ENCODE results near the gene TANK.
"Not testable (repeated sequence)": the region's sequence is repeated elsewhere in the genome, so short reads cannot be mapped to it uniquely, and the experiment has no call there.

The TANK gene

GRCh38 chr2:161233858-161234431, 73.7 kb downstream of the TANK start:
- DNase-seq (ENCODE audit: low read depth): no peak

GRCh38 chr2:161234627-161235026, 74.4 kb downstream of the TANK start:
- no peak for DNase-seq (ENCODE audit: low read depth)

- peak; percentile 29 for DNase-seq (ENCODE audit: low read depth)
Observed at GRCh38 chr2:161237392-161238264, 77.4 kb downstream of the TANK start.

DNA sequence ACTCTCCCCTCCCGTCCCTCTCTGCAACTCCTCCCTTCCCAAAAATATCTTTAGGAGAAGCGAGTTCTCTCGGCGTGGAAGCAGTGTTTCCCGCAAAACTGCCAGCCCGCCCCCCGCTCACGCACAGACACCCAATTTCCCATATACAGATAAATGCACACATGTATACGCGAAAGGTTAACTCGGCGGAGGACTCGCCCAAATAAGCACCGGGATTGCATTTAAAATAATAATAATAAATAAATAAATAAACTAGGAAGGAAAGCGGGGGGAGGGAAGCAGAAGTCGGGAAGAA, 78.0 kb downstream of the TANK start:
- DNase-seq (ENCODE audit: low read depth): no peak

GRCh38 chr2:161238560-161239325, 78.5 kb downstream of the TANK start:
- DNase-seq (ENCODE audit: low read depth): peak; percentile 46

DNA sequence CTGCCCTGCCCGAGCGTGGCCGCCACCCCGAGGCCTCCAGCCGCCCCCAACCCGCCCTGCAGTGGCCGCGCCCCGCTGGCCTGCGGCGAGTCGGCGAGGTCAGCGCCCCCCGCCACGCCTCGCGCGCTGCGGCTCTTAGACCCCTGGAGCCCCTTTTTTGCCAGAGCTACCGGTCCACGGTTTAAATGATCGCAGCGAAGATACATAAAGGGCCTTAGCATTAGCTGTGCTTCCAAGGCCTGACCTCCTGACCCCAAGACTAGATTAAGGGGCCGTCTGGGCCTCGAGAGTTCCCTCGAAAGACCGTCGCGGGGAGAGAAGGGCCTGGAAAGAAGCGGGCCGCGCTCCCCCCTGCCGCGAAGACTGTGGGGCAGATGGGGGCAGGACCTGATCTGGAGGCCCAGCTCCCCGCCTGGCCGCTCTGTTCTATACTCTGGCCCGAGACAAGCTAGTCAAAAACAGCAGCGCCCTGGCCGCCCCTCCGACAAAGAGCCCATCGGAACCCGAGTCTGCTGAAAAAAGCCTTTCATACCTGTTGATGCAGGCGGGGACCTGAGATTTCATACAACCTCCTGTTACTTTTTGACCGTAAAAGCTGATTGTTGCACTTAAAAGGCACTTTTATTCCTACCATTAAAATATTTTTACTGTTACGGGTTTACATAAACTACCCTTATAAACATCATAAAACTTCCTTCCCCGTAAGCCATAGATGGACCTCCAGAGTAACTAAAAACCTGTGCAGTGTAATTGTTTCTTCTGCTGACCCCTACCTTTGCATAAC, 79.3 kb downstream of the TANK start:
- no peak for DNase-seq (ENCODE audit: low read depth)

GRCh38 chr2:161241894-161242293, 81.7 kb downstream of the TANK start:
- DNase-seq (ENCODE audit: low read depth): no peak

GRCh38 chr2:161243312-161243711, 83.1 kb downstream of the TANK start:
- no peak for DNase-seq (ENCODE audit: low read depth)

DNA sequence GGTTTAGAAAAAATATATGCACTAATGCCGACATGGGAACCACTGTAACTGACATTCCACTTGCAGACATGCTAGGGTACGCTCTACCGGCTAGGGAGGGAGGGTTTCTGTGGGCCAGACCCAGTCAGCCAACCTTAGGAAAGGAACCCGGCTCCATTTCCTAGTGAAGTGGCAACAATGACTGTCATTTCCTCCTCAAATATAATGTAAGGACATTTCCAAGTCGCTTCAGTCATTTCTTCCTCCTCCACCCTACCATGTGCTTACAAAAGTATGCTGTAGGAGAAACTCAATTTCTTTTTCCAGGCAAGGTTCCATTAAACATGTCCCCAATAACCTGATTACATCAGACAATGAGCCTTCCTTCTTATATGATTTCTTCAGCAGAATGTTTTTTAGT, 83.7 kb downstream of the TANK start:
- DNase-seq (ENCODE audit: low read depth): no peak

DNA sequence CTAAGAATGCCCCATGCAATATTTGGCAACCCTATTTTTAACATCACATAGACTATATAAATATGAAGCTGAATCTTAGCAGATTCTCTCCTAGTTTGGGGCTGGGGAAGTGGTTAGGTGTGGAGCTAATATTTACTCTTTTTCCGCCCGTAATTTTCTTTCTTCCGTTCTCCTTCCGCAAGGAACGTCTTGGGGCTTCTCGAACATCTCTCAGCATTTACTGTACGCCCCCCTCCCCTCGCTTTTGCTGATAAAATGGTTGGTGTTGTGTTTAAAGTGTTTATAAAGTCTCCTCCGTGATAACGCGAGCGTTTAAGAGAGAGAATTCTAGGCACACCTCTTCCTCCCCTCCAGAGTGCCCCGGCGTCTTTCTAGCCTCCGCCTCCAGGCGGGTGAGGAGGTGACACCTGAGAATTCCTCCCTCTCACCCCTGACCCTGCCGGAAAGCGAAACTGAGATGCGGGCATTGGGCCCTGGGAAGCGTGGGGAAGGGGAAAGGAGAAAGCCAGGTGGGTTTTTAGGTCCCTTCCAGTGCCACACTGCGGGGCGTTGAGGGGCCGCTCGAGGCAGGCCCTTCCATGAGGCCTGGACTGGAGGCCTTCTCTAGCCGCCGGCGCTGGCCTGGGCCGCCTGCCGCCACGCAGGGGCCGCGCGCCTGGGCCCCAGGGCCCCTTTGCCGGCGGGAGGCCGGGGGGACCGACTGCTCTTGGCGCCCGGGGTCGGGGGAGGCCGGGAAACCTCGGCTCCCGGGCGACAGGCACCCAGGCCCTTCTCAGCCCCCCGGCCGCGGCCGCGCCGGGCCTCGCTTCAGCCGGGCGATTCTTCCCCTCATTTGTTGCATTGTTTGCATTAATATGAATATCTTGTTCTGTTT, 84.4 kb downstream of the TANK start:
- peak; percentile 44 for DNase-seq (ENCODE audit: low read depth)

- DNase-seq (ENCODE audit: low read depth): no peak
Observed at GRCh38 chr2:161245261-161245553, 85.0 kb downstream of the TANK start.

DNA sequence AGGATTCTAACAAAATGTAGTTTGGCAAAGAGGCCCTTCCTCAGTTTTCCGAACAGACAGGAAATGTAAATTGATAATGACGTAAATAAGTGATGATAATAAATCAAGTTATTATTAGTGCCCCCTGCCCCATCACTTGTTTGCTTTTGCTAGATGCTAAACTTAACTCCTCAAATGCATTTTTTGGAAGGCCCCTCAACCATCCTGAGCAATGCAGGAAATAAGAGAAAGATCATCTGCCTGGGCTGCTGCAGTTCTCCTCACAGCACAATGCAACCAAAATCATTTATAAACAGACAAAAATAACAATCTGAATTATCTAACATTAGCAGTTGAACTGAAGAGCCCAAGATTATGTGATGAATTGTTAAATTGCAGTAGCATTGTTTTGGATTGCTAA, 85.4 kb downstream of the TANK start:
- no peak for DNase-seq (ENCODE audit: low read depth)

GRCh38 chr2:161246281-161246680, 86.1 kb downstream of the TANK start:
- no peak for DNase-seq (ENCODE audit: low read depth)

DNA sequence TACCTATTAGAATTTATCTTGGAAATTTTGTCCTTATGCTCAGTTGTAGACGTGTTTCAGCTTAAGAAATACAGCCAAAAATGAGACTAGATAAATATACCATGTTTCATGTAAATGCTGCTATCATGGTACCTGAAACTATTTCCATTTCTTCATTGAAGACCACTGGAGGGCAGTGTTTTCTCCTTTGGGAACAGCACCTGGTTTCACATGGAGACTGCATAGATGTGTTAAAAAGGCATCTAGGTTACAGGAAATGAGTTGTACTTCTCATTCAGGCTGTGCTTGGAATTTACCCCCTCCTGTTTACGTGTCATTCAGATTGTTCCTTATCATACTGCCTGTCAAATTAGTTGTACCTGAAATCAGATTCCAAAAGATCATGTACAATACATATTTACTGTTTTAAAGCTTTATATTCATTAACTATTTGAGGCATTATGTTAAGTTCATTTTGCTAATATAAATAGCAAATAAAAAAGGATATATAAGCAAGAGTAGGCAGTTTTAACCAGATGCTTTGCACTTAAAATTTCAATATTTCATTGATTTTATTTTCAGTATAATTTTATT, 90.7 kb downstream of the TANK start:
- no peak for DNase-seq (ENCODE audit: low read depth)

- no peak for DNase-seq (ENCODE audit: low read depth)
Observed at GRCh38 chr2:161257123-161257952, 97.1 kb downstream of the TANK start.

DNA sequence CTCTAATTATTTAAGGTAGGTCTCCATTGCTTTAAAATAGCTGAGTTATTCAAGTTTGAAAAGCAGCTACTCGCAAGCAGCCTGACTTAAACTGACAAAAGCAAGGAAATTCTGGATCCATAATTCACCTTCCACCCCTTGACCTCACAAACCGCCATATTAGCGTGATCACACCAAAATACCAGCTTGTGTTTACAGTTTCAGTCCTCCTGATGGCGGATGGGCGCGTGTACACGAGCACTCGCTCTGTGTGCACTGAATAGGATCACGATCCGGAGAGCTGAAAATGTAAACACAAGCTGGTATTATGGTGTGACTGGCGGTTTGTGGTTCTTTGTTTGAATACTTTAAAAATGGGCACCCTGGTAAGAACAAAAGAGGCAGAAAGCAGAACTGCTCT, 105.6 kb downstream of the TANK start:
- DNase-seq (ENCODE audit: low read depth): no peak

DNA sequence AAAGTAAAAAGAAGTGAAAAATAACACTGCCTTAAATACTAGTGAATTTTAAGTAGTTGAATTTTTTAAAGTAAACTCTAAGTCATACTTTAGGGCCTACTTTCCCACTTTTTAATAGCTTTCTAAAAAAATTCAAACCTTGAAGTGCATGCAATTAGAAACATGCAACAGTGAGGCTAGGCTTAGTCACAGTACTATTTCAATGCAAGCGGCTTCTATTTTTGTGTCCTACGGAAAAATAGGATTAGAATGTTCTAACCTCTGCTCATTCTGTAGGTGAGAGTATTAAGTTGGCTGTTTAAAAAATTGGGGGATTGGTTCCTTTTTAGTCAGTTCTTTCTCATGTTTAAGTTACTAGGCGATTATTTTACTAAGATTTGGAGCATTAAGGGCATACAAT, 108.9 kb downstream of the TANK start:
- no peak for DNase-seq (ENCODE audit: low read depth)

DNA sequence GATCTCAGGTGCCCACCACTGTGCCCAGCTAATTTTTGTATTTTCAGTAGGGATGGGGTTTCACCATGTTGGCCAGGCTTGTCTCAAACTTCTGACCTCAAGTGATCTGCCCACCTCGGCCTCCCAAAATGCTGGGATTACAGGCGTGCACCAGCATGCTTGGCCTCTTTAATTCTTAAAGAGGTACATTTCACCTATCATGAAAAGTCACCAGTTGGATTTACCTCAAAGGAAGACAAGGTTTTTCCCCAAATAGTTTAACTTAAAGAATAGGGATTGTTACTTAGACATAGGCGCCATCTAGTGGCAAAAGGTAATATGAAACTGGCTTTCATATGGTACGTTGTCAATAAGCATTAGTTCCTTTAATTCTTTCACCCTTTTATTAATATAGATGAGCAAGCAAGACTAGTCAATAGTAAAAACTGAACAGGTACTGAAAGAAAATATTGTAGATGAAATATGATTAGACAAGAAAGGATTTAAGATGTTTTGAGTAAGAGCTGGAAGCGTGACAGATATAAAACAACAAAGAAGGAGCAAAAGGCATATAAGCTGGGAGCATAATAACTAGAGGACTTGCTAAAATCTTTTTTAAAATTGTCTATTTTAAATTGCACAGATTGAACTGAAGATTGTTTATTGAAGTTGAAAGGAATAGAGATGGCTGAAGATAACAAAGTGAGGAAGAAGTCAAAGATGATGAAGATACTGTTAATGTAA, 113.0 kb downstream of the TANK start:
- DNase-seq (ENCODE audit: low read depth): no peak

GRCh38 chr2:161278564-161279229, 118.5 kb downstream of the TANK start:
- not testable (repeated sequence) for DNase-seq (ENCODE audit: low read depth)

Data from activated T-cell treated with anti-CD3 and anti-CD28 coated beads for 48 hours (primary cell).